Urinary bladder (tissue), 4 donors: ENCODE results near the gene KRT7. TPM values are rescaled to one million over a fixed set of nuclear protein-coding genes. Genes with fewer than 3 reads are reported as not detected.

Experiments used
- DNase-seq: peaks from one replicate; pipeline ENCODE4 v3.0.0-alpha.2; 2015; ENCODE audit errors: extremely low spot score
- H3K27ac ChIP-seq: one replicate; pipeline ENCODE4 v1.5.1; 2013; ENCODE audit warnings: low read depth, mild to moderate bottlenecking, moderate library complexity
- H3K36me3 ChIP-seq: one replicate; pipeline ENCODE4 v1.6.1; 2013; ENCODE audit warnings: mild to moderate bottlenecking, moderate library complexity; ENCODE audit not compliant: insufficient read depth
- H3K4me1 ChIP-seq: one replicate; pipeline ENCODE4 v1.6.1; 2013; ENCODE audit warnings: mild to moderate bottlenecking, moderate library complexity; ENCODE audit not compliant: insufficient read depth
- H3K4me3 ChIP-seq: one replicate; pipeline ENCODE4 v1.5.1; 2013; ENCODE audit warnings: low read depth, low read length
- WGBS: extraction: QIAGEN DNeasy Blood & Tissue Kit; methylation state at CpG from one replicate; pipeline ENCODE4 v1.1.7; 2013; 5-methylcytosine and 5-hydroxymethylcytosine counted together
- polyA plus RNA-seq: library from polyadenylated mRNA; stranded (reverse); fragments of 200-250 nt; gene quantifications from one replicate; pipeline ENCODE4 v1.2.3, GENCODE V29; 2013
- total RNA-seq: library from RNA; depleted of rRNA; stranded (reverse); fragments of >200 nt; gene quantifications from one replicate; pipeline ENCODE4 v1.2.3, GENCODE V29; 2014
- donor health status: healthy with polysubstance abuse.
- donor health status: healthy.

Gene KRT7
- total and polyA plus RNA-seq, 2 donors = 147 to 158 TPM

DNA sequence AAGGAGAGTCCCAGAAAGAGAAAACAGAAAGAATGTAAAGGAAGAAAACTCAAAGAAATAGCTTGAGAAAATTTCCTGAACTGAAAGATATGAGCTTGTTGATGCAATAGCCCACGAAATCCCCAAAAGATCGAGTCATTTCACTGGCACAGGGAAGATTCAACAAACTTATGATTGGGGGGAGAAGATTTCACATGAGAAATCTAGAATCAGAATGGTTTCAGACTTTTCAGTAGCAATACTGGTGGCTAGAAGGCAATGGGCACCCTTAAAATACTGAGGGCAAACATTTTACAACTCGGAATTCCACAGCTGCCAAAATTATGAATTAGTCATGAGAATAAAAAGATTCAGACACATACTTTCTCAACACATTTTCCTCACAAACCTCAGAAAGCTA, 8.9 kb upstream of the KRT7 start:
- Histone ChIP-seq H3K27ac (no peak overlapping the region), H3K36me3 (no peaks in the 10 kb centered on the region)
- 64% methylated on average over 3 of the region's 3 CpGs for WGBS

GRCh38 chr12:52225752-52226151, 7.3 kb upstream of the KRT7 start:
- no peaks in the 10 kb centered on the region for H3K36me3 ChIP-seq
- no peak for DNase-seq
- H3K4me1 ChIP-seq = no peaks in the 10 kb centered on the region
- H3K4me3 ChIP-seq = no peak overlapping the region
- 85% methylated on average over 4 of the region's 4 CpGs for WGBS
- H3K27ac ChIP-seq = no peak overlapping the region

More for the DNA sequence above, 8.9 kb upstream of the KRT7 start:
- DNase-seq = no peak
- no peak overlapping the region for H3K4me3 ChIP-seq
- no peaks in the 10 kb centered on the region for H3K4me1 ChIP-seq

- Histone ChIP-seq H3K27ac (no peak overlapping the region), H3K36me3 (no peaks in the 10 kb centered on the region), H3K4me3 (no peak overlapping the region), H3K4me1 (no peaks in the 10 kb centered on the region)
- WGBS = 62% methylated on average over 4 of the region's 4 CpGs
- no peak for DNase-seq
These were observed 6.6 kb upstream of the KRT7 start for GRCh38 chr12:52226446-52226845.

DNA sequence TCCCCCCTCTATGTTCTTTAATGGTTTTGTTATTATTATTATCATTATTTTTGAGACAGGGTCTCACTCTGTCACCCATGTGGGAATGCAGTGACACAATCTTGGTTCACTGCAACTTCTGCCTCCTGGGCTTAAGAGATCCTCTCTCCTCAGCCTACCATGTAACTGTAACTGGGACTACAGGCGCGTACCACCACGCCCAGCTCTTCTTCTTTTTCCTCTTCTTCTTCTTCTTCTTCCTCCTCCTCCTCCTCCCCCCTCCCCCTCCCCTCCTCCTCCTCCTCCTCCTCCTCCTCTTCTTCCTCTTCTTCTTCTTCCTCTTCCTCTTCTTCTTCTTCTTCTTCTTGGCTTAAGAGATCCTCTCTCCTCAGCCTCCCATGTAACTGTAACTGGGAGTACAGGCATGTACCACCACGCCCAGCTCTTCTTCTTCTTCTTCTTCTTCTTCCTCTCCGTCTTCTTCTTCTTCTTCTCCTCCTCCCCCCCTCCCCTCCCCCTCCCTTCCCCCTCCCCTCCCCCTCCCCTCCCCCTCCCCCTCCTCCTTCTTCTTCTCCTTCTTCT, 5.4 kb upstream of the KRT7 start:
- Histone ChIP-seq H3K4me3 (no peak overlapping the region), H3K36me3 (no peaks in the 10 kb centered on the region), H3K27ac (no peak overlapping the region), H3K4me1 (no peaks in the 10 kb centered on the region)
- DNase-seq = no peak
- 79% methylated on average over 5 of the region's 5 CpGs for WGBS

DNA sequence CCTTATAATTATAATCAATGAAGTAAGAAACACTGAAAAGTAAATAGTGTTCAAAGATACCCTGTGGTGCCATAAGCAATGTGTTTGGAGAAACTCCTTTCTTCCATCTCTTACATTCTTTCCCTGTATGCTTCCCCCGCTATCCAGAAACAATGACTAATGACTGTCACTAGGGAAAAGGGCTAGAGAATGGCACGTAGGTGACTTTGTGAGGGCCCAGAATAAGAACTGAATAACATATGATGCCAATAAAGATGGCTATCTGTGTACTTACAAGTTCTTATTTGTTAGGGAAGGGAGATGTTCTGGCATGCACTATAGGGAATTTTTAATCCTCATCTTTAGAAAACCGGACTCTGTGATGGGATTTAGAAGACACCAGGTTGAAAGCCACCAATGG, 4.7 kb upstream of the KRT7 start:
- H3K4me1 ChIP-seq = no peaks in the 10 kb centered on the region
- WGBS = 52% methylated on average over 3 of the region's 3 CpGs
- H3K27ac ChIP-seq = no peak overlapping the region
- H3K4me3 ChIP-seq = no peak overlapping the region
- no peaks in the 10 kb centered on the region for H3K36me3 ChIP-seq
- no peak for DNase-seq

DNA sequence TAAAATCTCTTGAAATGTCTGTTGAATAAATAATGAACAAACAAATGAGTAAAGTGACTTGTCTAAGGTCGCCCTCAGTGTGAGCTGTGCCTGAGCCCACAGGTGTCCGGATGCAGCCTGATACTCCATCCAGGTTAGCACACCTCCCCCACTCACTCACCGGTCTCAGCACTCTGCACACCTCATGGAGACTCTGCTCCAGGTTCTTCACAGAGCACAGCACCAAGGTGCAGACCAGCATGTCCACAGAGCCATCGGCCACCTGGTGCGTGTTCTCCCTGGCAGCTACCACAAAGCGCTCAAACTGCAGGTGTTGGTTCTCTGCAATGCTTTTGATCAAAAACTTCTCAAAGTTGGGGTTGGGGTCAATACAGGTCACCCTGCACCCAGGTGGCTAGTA, 4.1 kb upstream of the KRT7 start:
- H3K27ac ChIP-seq = no peak overlapping the region
- 84% methylated on average over 6 of the region's 6 CpGs for WGBS
- no peaks in the 10 kb centered on the region for H3K36me3 ChIP-seq
- H3K4me3 ChIP-seq = no peak overlapping the region
- H3K4me1 ChIP-seq = no peaks in the 10 kb centered on the region
- DNase-seq = no peak

DNA sequence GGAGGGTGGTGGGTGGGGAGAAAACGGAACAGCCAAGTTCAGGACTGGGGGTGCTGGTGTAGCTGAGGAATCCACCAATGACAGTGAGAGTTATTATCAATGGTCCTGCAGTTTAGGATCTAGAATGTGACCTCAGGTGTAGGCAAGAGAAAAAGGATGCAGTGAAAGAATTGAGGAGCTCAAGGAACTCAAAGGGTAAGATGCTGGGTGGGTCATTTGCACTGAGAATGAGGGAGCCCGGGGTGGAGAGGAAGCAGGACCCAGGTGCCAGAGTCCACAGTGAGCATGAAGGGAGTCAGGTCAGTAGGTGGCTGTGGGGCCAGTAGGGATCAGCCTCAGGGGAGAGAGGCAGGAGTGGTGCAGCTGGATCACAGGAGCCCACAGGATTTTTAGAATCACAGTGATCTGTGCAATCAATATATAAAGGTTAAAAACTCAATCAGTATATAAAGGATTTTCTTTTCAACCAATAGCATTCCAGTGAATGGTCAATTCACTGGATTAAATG, 3.2 kb upstream of the KRT7 start:
- 71% methylated on average over 2 of the region's 2 CpGs for whole genome bisulfite sequencing
- no peak overlapping the region for H3K4me3 ChIP-seq
- H3K27ac ChIP-seq = no peak overlapping the region
- no peak for DNase-seq
- H3K36me3 ChIP-seq = no peaks in the 10 kb centered on the region
- no peaks in the 10 kb centered on the region for H3K4me1 ChIP-seq

DNA sequence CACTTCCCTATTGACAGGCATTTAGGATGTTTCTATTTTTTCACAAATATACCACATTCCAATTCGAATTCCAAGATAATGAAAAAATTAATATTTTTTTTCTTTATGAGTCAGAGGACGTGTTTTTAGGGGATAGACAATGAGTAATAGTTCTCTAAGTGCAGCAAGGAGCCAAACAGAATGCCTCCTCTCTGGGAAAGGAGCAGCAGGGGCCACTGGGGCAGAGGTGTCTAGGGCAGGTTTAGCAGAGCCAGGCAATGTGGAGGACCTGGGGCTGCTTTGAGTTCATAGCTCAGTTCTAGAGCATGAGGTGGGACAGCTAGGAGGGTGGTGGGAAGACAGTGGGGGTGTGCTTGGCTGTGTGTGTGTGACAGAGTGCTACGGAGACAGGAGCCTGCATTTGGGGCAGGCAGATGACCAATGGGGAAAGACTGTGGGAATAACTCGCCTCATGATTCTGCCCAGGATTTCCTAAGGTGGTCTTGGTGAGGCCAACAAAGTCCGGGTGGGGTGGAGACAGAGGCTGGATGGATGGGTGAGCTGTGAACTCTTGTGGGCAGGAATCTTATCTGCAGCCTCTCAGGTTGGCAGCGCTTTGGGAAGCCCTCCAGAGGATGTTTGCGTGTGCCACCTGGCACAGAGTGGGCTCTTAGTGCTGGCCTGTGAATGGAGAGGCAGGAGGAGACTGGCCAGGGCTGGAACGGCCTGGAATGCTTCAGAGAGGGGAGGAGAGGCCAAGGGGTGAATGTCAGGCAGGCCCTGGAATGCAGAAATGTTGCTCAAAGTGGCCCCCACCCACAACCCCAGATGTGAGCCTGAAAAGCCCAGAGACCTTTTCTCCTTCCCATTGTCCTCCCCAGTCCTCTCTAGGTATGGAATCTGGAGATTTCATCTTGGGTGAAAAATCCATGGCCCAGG, 2.4 kb upstream of the KRT7 start:
- Histone ChIP-seq H3K4me3 (no peak overlapping the region), H3K4me1 (no peaks in the 10 kb centered on the region)

GRCh38 chr12:52231305-52232202, 1.5 kb upstream of the KRT7 start:
- no peak for DNase-seq

More for the DNA sequence above, 2.4 kb upstream of the KRT7 start:
- Histone ChIP-seq H3K27ac (peak overlapping the region; percentile 28), H3K36me3 (no peaks in the 10 kb centered on the region)
- 61% methylated on average over 8 of the region's 8 CpGs for WGBS
- DNase-seq = no peak

DNA sequence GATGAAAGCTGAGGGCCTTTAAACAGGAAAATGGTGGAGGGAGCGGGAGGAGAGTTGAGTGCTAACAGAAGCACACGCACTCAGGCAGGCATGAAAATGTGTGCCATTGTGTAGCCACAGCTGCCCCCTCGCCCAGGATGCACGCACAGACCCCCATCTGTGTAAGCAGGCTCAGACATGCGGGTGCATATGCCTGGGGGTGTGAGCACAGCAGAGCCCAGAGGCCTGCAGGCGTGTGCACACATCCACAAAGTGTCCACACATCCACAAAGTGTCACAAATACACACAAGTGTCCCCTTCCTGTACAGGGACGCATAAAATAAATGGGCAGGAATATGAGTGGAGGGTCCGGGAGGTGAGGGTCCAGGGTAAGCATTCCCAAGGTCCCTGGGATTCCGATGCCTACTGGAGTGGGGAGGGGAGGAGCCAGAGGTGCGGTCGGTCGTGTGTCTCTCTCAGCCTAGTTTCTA, 805 bp upstream of the KRT7 start:
- H3K27ac ChIP-seq = peak overlapping the region; percentile 68
- H3K4me3 ChIP-seq = no peak overlapping the region
- H3K36me3 ChIP-seq = no peaks in the 10 kb centered on the region
- 59% methylated on average over 12 of the region's 12 CpGs for WGBS
- no peaks in the 10 kb centered on the region for H3K4me1 ChIP-seq
- DNase-seq = no peak

More at GRCh38 chr12:52231305-52232202, 1.5 kb upstream of the KRT7 start:
- H3K36me3 ChIP-seq = no peaks in the 10 kb centered on the region
- H3K4me3 ChIP-seq = no peak overlapping the region
- 68% methylated on average over 16 of the region's 16 CpGs for WGBS
- H3K27ac ChIP-seq = peak overlapping the region; percentile 68
- no peaks in the 10 kb centered on the region for H3K4me1 ChIP-seq

GRCh38 chr12:52233462-52234207, 592 bp downstream of the KRT7 start:
- Histone ChIP-seq H3K36me3 (no peaks in the 10 kb centered on the region), H3K4me1 (no peaks in the 10 kb centered on the region), H3K4me3 (peak overlapping the region; percentile 10), H3K27ac (peak overlapping the region; percentile 39)
- 17% methylated on average over 40 of the region's 40 CpGs for WGBS
- no peak for DNase-seq

- Histone ChIP-seq H3K4me3 (peak overlapping the region; percentile 14), H3K36me3 (no peaks in the 10 kb centered on the region), H3K27ac (no peak overlapping the region), H3K4me1 (no peaks in the 10 kb centered on the region)
- no peak for DNase-seq
- 80% methylated on average over 10 of the region's 10 CpGs for WGBS
These were observed 1.3 kb downstream of the KRT7 start for GRCh38 chr12:52234223-52234810.
